Ectodermal cell (in vitro differentiated cells): ENCODE data around the gene TGM2.

Experiments used
- H3K27ac ChIP-seq: 2 replicates; pipeline ENCODE4 v1.7.0; 2013; ENCODE audit warnings: mild to moderate bottlenecking, low read depth, low read length; ENCODE audit not compliant: insufficient read depth, poor library complexity, severe bottlenecking
- H3K27me3 ChIP-seq: 2 replicates; pipeline ENCODE4 v1.7.0; 2013; ENCODE audit warnings: mild to moderate bottlenecking, low read length; ENCODE audit not compliant: insufficient read depth, control insufficient read depth, poor library complexity, severe bottlenecking
- H3K36me3 ChIP-seq: one replicate; pipeline ENCODE4 v1.7.0; 2013; ENCODE audit warnings: low read length; ENCODE audit not compliant: control insufficient read depth, insufficient read depth
- H3K4me1 ChIP-seq: one replicate; pipeline ENCODE4 v1.7.0; 2013; ENCODE audit warnings: low read length; ENCODE audit not compliant: control insufficient read depth, insufficient read depth
- H3K4me3 ChIP-seq: 2 replicates; pipeline ENCODE4 v1.7.0; 2013; ENCODE audit warnings: low read depth, low read length, control low read depth; ENCODE audit not compliant: insufficient read depth
- H3K9me3 ChIP-seq: 2 replicates; pipeline ENCODE4 v1.7.0; 2013; ENCODE audit warnings: mild to moderate bottlenecking, low read length, moderate library complexity; ENCODE audit not compliant: control insufficient read depth
- WGBS, 2 experiments: methylation state at CpG; one replicate each; pipeline ENCODE4 v1.1.7; 2013; ENCODE audit warnings: missing lambda C conversion rate in 2 of 2; 5-methylcytosine and 5-hydroxymethylcytosine counted together

Gene TGM2

DNA sequence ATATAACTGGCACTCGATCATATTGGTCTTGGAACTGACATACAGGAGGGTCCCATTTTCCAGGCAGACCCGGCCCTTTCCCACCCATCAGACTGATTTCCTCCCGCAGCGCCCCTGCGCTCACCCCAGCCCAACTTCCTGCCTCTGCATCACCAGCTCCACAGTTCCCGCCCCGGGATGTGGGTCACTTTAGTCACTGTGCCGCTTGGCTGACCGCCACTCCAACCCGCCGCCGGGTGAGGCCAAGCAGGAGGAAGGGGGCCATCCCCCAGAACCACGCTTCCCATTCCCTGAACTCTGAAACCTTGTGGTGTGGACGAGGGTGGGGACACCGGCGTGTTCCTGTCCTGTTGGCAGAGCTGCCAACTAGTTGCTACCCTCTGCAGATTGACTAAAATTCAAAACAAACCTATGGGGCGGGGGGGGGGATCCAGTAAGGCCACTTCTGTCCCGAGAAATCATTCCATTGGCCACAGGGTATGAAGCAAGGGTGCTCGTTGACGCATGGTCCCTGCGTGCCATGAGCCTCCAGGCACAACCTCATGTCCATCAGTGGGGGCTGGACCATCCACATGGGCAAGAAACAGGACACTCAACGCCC is 12.3 kb downstream of the TGM2 start:
- Histone ChIP-seq H3K4me1 (peaks cover 5% of the 10 kb centered on the region), H3K27ac (no peak overlapping the region), H3K4me3 (no peak overlapping the region), H3K27me3 (no peaks in the 10 kb centered on the region), H3K36me3 (no peaks in the 10 kb centered on the region), H3K9me3 (no peaks in the 10 kb centered on the region)
- 92 to 94% methylated on average over 22 of the region's 22 CpGs for WGBS, 2 experiments

DNA sequence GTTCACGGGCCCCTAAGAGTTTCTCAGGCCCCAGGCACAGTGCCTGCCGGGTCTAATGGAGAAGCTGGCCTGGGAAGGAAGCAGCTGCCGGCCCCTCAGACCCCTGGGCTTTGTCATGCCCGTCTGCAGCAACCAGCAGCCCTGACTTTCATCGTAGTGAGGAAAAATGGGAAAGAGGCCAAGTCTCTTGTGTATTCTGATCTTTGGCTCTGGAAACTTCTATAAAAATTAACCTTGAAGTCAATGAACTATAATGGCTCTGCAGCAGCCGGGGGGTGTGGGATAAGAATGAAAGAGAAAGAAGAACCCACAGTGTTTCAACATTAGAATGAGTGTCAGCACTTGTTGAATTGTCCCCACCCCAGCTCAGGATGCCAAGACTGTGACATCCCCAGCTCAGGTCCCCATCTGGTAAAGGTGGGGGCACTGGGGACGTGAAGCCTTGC is 12.9 kb downstream of the TGM2 start:
- 75% methylated on average over 7 of the region's 7 CpGs for WGBS, 2 experiments
- no peaks in the 10 kb centered on the region for H3K36me3 ChIP-seq
- H3K27ac ChIP-seq: no peak overlapping the region

DNA sequence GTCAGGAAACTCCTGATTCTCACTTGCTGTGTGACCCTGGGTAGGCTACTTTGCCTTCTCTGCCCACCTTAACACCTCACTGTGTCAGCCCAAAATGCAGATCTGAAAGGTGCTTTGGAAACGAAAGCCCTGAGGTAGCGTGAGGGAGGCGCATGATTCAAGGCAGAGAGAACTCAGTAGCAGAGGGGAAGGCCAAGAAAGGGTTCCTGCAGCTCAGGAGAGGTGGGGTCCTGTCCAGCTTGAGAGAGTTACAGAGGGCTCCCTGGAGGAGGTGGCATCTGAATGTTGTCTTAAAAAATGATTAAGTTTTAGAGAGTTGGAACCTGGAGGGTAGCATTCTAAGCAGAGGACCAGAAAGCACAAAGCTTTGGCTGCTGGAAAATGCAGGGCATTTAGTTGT is 13.6 kb downstream of the TGM2 start:
- no peak overlapping the region for H3K27ac ChIP-seq
- no peaks in the 10 kb centered on the region for H3K27me3 ChIP-seq
- H3K36me3 ChIP-seq: no peaks in the 10 kb centered on the region
- H3K4me3 ChIP-seq: no peak overlapping the region
- H3K9me3 ChIP-seq: no peaks in the 10 kb centered on the region
- 94 to 98% methylated on average over 3 of the region's 3 CpGs for WGBS, 2 experiments
- H3K4me1 ChIP-seq: peaks cover 5% of the 10 kb centered on the region

More for the DNA sequence above, 12.9 kb downstream of the TGM2 start:
- Histone ChIP-seq H3K9me3 (no peaks in the 10 kb centered on the region), H3K4me3 (no peak overlapping the region), H3K4me1 (peaks cover 5% of the 10 kb centered on the region), H3K27me3 (no peaks in the 10 kb centered on the region)

DNA sequence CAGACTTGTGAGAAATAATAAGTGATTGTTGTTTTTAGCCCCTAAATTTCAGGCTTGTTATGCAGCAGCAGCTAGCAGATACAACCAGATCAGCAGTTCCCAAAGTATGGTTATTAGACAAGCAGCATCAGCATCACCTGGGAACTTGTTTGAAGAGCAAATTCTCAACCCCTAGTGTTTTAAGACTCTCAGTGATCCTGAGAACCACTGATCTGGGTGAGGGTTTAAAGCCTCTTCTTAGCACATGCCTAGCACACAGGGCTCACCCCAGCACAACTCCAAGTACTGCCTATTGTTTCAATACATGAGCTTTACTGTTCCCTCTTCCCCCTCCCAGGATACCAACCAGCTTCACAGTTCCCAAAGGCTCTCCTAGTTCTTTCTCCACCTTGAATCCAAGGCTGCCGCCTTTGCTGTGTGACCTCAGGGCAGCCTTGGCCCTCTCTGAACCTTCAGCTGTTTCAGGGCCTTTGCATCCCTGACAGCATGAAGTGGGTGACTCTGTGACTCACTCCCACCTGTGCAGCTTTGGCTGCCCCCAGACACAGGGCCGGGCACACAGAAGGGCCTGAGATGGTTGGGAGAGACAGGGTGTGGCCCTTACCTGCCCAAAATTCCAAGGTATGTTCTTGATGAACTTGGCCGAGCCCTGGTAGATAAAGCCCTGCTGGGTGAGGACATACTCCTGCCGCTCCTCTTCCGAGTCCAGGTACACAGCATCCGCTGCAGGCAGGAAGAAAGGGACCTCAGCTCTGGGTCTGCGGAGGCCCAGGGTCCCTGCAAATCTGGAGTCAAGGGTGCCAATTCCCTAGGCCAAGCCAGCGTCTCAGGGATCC is 14.5 kb downstream of the TGM2 start:
- no peaks in the 10 kb centered on the region for H3K9me3 ChIP-seq
- H3K4me3 ChIP-seq: no peak overlapping the region
- no peak overlapping the region for H3K27ac ChIP-seq
- H3K4me1 ChIP-seq: peaks cover 5% of the 10 kb centered on the region
- 93 to 94% methylated on average over 8 of the region's 8 CpGs for WGBS, 2 experiments
- H3K36me3 ChIP-seq: no peaks in the 10 kb centered on the region
- no peaks in the 10 kb centered on the region for H3K27me3 ChIP-seq

DNA sequence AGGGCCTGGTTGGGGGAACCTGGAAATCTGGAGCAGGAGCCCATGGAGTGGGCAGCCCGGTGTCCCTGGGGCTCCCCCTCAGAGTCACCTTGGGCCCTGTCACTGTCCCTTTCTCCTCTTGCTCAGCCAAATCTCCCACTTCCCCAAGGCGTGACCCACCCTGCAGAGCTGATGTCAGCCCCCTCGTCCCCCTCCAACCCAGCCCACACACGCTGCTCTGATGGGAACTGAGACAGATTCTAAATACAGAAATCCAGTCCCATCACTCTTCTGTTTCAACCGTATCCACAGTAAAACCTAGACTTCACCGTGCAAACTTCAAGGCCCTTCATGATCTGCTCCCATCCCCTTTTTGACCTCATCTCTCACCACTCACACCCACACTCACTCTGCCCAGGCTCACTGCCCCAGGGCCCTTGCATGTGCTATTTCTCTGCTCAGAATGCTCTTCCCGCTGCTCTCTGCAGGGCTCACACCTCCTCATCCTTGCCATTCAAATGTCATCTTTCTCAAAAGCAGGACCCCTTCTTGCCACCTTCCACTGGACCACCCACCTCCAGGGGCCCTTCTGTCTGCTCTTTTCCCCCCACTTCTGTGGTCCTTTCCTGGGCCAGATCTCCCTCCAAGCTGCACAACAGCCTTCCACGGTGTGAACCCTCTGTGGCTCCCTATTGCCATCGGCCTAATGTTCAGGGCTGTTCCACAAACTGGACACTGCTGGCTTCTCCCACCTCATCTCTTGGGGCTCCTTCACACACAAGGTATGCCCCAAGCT is 16.6 kb downstream of the TGM2 start:
- H3K27ac ChIP-seq: no peak overlapping the region
- H3K4me3 ChIP-seq: no peak overlapping the region
- peaks cover 14% of the 10 kb centered on the region for H3K4me1 ChIP-seq
- no peaks in the 10 kb centered on the region for H3K9me3 ChIP-seq
- H3K36me3 ChIP-seq: no peaks in the 10 kb centered on the region
- WGBS, 2 experiments: 91 to 92% methylated on average over 9 of the region's 9 CpGs
- H3K27me3 ChIP-seq: no peaks in the 10 kb centered on the region

DNA sequence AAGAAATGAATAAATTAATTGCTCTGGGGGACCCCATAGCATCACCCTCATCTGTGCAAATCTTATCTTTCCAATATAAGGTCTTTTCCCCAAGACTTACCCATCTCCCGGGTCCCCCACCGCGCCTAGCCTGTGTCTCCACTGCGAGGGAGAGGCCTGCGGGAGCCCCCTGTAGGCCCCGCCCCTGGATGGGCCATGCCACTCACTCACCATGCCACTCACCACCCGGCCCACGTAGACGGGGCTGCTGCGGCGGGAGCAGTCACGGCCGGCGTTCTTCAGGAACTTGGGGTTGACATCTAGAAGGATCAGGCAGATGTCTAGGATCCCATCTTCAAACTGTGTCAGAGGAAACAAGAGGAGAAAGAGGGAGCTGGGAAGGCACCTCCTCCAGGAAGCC is 17.3 kb downstream of the TGM2 start:
- WGBS, 2 experiments: 87 to 88% methylated on average over 14 of the region's 14 CpGs
- no peaks in the 10 kb centered on the region for H3K36me3 ChIP-seq

DNA sequence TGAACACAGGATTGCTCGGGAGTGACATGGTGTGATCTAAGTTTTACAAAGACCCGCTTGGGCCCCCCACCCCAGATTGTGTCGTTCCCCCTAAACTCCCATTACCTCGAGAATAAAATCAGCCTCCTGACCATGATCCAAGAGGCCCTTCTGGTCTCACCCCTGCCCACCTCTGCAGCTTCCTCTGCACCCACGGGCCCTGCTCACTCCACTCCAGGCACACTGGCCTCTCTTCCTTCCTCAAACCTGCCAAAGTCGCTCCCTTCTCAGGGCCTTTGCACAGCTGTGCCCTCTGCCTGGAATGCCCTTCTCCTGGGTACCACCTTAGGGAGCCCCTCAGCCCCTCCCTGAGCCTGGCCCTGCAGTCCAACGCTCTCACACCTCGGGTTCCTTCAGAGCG is 17.9 kb downstream of the TGM2 start:
- Histone ChIP-seq H3K9me3 (no peaks in the 10 kb centered on the region), H3K27me3 (no peaks in the 10 kb centered on the region), H3K4me3 (no peak overlapping the region), H3K27ac (no peak overlapping the region), H3K4me1 (peaks cover 20% of the 10 kb centered on the region), H3K36me3 (no peaks in the 10 kb centered on the region)
- 89 to 91% methylated on average over 9 of the region's 9 CpGs for WGBS, 2 experiments

More for the DNA sequence above, 17.3 kb downstream of the TGM2 start:
- Histone ChIP-seq H3K4me1 (peaks cover 20% of the 10 kb centered on the region), H3K4me3 (no peak overlapping the region), H3K27ac (no peak overlapping the region), H3K27me3 (no peaks in the 10 kb centered on the region), H3K9me3 (no peaks in the 10 kb centered on the region)

DNA sequence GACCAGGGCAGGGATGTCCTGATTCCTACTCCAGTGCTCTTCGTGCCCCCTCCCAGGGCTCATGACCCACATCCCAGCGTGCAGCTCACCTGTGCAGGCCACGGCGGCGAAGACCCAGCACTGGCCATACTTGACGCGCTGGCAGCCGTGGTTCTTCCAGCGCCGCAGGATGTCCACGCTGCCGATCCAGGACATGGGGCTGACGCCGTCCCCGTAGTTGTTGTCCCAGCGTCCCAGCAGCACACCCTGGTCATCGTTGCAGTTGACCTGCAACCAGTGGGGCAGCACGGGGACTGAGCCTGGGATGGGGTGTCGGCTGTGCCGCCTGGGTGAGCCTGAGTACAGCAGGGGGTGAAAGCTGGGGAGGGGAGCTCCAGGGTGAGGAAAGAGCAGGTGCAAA is 18.4 kb downstream of the TGM2 start:
- peaks cover 20% of the 10 kb centered on the region for H3K4me1 ChIP-seq
- H3K36me3 ChIP-seq: no peaks in the 10 kb centered on the region
- 93 to 94% methylated on average over 20 of the region's 20 CpGs for whole genome bisulfite sequencing, 2 experiments
- H3K27ac ChIP-seq: no peak overlapping the region
- no peak overlapping the region for H3K4me3 ChIP-seq
- H3K9me3 ChIP-seq: no peaks in the 10 kb centered on the region
- no peaks in the 10 kb centered on the region for H3K27me3 ChIP-seq

DNA sequence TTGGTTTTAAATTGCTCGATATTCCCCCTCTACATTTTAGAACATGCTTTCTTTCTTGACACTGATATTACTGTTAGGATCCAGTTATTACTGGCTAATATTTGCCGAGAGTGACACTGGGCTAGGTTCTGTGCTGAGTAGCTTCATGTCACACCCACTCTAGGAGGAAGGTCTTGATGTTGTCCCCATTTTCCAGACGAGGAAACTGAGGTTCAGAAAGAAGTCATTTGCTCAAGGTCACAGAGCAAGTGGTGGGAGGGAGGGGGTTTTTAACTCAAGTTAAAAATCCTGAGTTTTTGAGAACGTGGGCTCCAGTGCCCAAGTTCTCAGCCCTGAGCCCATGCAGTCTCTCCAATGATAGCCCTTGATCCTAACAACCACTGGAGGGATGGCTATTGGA is 18.9 kb downstream of the TGM2 start:
- H3K4me1 ChIP-seq: peaks cover 20% of the 10 kb centered on the region
- H3K9me3 ChIP-seq: no peaks in the 10 kb centered on the region
- H3K4me3 ChIP-seq: no peak overlapping the region
- H3K27me3 ChIP-seq: no peaks in the 10 kb centered on the region
- WGBS, 2 experiments: 94 to 96% methylated on average over 3 to 4 of the region's 4 CpGs
- no peaks in the 10 kb centered on the region for H3K36me3 ChIP-seq
- H3K27ac ChIP-seq: no peak overlapping the region

DNA sequence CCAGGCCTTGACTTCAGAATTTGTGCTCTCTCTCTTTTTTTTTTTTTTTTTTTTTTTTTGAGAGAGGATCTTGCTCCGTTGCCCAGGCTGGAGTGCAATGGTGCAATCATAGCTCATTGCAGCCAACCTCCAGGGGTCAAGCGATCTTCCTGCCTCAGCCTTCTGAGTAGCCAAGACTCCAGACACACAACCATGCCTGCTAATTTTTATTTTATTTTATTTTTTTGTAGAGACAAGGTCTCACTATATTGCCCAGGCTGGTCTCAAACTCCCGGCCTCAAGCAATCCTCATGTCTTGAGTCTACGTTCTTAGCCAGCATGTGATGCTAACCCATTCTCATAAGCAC is 19.4 kb downstream of the TGM2 start:
- 91 to 92% methylated on average over 4 of the region's 4 CpGs for WGBS, 2 experiments
- H3K4me1 ChIP-seq: peaks cover 20% of the 10 kb centered on the region
- H3K27me3 ChIP-seq: no peaks in the 10 kb centered on the region
- H3K27ac ChIP-seq: no peak overlapping the region
- H3K4me3 ChIP-seq: no peak overlapping the region
- H3K9me3 ChIP-seq: no peaks in the 10 kb centered on the region
- no peaks in the 10 kb centered on the region for H3K36me3 ChIP-seq
